Measurements from ENCODE around the gene PSORS1C1. TPM values are rescaled to one million over a fixed set of nuclear protein-coding genes. Genes with fewer than 3 reads are reported as not detected.
"Not testable (repeated sequence)": the region's sequence is repeated elsewhere in the genome, so short reads cannot be mapped to it uniquely, and the experiment has no call there.

PSORS1C1 gene
- total RNA-seq, 3 donors from 2014 or later: 2.4 to 11.1 (median 4.6) TPM

DNA sequence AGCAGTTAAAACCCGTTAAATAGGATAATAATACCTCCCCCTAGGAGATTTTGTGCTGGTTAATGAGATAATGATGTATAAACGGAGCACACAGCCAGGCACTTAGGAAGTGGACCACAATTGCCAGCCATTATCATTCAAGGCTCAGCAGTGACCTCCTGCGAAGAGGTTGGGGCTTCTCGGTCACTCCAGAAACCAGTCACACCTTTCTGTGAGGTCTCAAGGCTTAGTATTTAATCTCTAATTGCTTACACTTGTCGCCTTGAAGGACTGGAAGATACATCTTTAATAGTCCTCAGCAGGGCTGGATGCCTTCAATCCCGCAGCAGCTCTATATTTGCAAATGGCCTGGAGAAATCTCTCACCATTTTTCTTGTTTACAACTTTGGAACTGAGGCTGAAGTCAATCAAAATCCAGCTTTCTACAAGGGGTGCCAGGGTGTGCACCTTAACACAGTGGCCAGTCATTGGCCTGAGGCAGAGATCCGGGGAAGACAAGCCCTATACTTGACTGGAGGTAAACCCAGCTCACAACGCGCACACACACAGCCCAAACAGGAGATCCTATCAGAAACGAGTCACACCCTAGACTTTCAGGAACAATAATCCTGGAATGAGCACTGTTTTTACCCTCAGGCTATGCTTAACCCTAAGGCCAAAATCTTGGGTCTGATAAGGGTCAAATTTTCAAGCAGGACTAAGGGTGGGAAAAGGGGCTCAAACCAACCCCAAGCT, 54.7 kb downstream of the PSORS1C1 start:
- H3K4me1 ChIP-seq (ENCODE audit: low read depth): no peaks in the 10 kb centered on the region
- H3K9me3 ChIP-seq: no peaks in the 10 kb centered on the region
- no peaks in the 10 kb centered on the region for H3K36me3 ChIP-seq (ENCODE audit: low read depth)
- no peak for DNase-seq
- no peak for ATAC-seq
- no peak overlapping the region for H3K4me3 ChIP-seq
- TF ChIP-seq, protein P1, sequence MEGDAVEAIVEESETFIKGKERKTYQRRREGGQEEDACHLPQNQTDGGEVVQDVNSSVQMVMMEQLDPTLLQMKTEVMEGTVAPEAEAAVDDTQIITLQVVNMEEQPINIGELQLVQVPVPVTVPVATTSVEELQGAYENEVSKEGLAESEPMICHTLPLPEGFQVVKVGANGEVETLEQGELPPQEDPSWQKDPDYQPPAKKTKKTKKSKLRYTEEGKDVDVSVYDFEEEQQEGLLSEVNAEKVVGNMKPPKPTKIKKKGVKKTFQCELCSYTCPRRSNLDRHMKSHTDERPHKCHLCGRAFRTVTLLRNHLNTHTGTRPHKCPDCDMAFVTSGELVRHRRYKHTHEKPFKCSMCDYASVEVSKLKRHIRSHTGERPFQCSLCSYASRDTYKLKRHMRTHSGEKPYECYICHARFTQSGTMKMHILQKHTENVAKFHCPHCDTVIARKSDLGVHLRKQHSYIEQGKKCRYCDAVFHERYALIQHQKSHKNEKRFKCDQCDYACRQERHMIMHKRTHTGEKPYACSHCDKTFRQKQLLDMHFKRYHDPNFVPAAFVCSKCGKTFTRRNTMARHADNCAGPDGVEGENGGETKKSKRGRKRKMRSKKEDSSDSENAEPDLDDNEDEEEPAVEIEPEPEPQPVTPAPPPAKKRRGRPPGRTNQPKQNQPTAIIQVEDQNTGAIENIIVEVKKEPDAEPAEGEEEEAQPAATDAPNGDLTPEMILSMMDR (IDR thresholded peaks at IDR 0.05): no peak
- intact Hi-C loops (cut with DNase I, micrococcal nuclease): no loop called here

DNA sequence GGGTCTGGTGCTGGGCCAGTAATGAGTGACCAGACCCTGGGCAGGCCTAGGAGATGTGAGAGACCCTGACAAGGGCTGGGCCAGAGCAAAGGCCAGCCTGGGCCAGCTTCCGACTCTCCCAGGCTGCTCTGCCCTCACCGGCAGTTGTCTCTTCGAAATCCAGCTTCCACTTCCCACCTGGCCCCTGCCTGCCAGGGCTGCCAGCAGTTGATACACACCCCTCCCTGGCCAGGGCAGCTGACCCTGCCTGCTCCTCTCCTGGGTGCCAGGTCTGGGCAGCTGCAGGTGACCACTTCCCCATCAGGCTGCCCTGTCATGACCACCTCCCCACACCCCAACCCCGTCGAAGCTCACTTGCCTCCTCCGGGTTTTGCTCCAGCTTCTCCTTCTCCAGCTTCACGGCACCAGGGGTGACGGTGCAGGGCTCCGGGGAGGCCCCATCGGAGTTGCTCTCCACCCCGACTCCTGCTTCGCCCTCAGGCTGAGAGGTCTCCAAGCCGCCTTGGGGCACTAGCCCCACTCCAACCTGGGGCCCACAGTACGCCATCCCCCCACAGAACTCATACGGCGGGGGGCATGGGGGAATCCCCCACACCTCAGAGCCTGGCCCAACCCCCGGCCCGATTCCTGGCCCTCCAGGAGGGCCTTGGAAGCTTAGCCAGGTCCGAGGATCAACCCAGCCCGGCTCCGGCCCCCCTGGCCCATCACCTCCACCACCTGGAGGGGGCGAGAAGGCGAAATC, 55.4 kb downstream of the PSORS1C1 start:
- intact Hi-C loops (cut with DNase I, micrococcal nuclease); H3K9me3 ChIP-seq; ATAC-seq; H3K4me3 ChIP-seq; H3K36me3 ChIP-seq (ENCODE audit: low read depth); H3K4me1 ChIP-seq (ENCODE audit: low read depth); DNase-seq: not testable (repeated sequence)

GRCh38 chr6:31170600-31170881, 55.9 kb downstream of the PSORS1C1 start, which contains the start of gene POU5F1:
TSS of gene POU5F1 (minus strand) at chr6:31170682. CDS start at chr6:31170620, 62 bp downstream.
- no peak for DNase-seq
- intact Hi-C loops (cut with DNase I, micrococcal nuclease): no loop called here
- Histone ChIP-seq H3K4me3 (no peak within 1 kb of the TSS), H3K4me1 (ENCODE audit: low read depth) (no peaks in the 10 kb centered on the region), H3K9me3 (no peaks in the 10 kb centered on the region), H3K36me3 (ENCODE audit: low read depth) (no peaks in the 10 kb centered on the region)
- TF ChIP-seq, protein P1 (IDR thresholded peaks at IDR 0.05): no peak
- ATAC-seq: no peak

- Histone ChIP-seq H3K36me3 (ENCODE audit: low read depth) (no peaks in the 10 kb centered on the region), H3K9me3 (no peaks in the 10 kb centered on the region), H3K4me1 (ENCODE audit: low read depth) (no peaks in the 10 kb centered on the region), H3K4me3 (no peak overlapping the region)
- ATAC-seq (peak; percentile 28), DNase-seq (no peak)
- TF ChIP-seq, protein P1 (IDR thresholded peaks at IDR 0.05): no peak
- intact Hi-C loops (cut with DNase I, micrococcal nuclease): no loop called here
Observed at GRCh38 chr6:31170987-31171671, 56.5 kb downstream of the PSORS1C1 start.

GRCh38 chr6:31171931-31172905, 57.6 kb downstream of the PSORS1C1 start:
- TF ChIP-seq, protein P1 (IDR thresholded peaks at IDR 0.05): no peak

More at GRCh38 chr6:31171931-31172905, 57.6 kb downstream of the PSORS1C1 start:
- H3K4me3 ChIP-seq: no peak overlapping the region
- intact Hi-C loops (cut with DNase I, micrococcal nuclease): no loop called here
- no peaks in the 10 kb centered on the region for H3K36me3 ChIP-seq (ENCODE audit: low read depth)
- no peaks in the 10 kb centered on the region for H3K4me1 ChIP-seq (ENCODE audit: low read depth)
- no peaks in the 10 kb centered on the region for H3K9me3 ChIP-seq
- ATAC-seq (peak; percentile 4), DNase-seq (no peak)
